Endometrial microvascular endothelial cells (primary cell): ENCODE results near the gene SRRM4. TPM values are rescaled to one million over a fixed set of nuclear protein-coding genes. Genes with fewer than 3 reads are reported as not detected.
"Not testable (repeated sequence)": the region's sequence is repeated elsewhere in the genome, so short reads cannot be mapped to it uniquely, and the experiment has no call there.

Source experiments
- in situ Hi-C: cut with HindIII; loops from 2 replicates; pipeline ENCODE4 v1.10.0; 2017; ENCODE audit warnings: low sequenced_read_pairs, low pct_unique_long_range_greater_than_20kb; ENCODE audit errors: inconsistent ontology term
- total RNA-seq: library from RNA; depleted of rRNA; stranded (reverse); fragments of >200 nt; gene quantifications from one replicate; pipeline ENCODE4 v1.2.3, GENCODE V29; 2015; ENCODE audit errors: inconsistent ontology term

SRRM4 gene
- total RNA-seq, 1 donor from 2014 or later = not detected

GRCh38 chr12:119005913-119006312 is 24.6 kb downstream of the SRRM4 start:
- in situ Hi-C loops = no loop called here

- in situ Hi-C loops = no loop called here
These were observed 25.4 kb downstream of the SRRM4 start for GRCh38 chr12:119006746-119007145.

GRCh38 chr12:119008273-119008672 is 26.9 kb downstream of the SRRM4 start:
- in situ Hi-C loops = not testable (repeated sequence)

GRCh38 chr12:119008691-119009221 is 27.4 kb downstream of the SRRM4 start:
- in situ Hi-C loops = no loop called here

- in situ Hi-C loops = no loop called here
These were observed 29.9 kb downstream of the SRRM4 start for GRCh38 chr12:119011231-119011630.

GRCh38 chr12:119012179-119012578 is 30.8 kb downstream of the SRRM4 start:
- in situ Hi-C loops = no loop called here

- in situ Hi-C loops = no loop called here
These were observed 31.7 kb downstream of the SRRM4 start for GRCh38 chr12:119013023-119013422.

- in situ Hi-C loops = no loop called here
These were observed 33.0 kb downstream of the SRRM4 start for GRCh38 chr12:119014368-119014767.

GRCh38 chr12:119016715-119017114 is 35.4 kb downstream of the SRRM4 start:
- in situ Hi-C loops = no loop called here

- in situ Hi-C loops = no loop called here
These were observed 37.8 kb downstream of the SRRM4 start for GRCh38 chr12:119019166-119019565.

GRCh38 chr12:119020406-119021360 is 39.3 kb downstream of the SRRM4 start:
- in situ Hi-C loops = no loop called here

GRCh38 chr12:119024356-119024755 is 43.0 kb downstream of the SRRM4 start:
- in situ Hi-C loops = no loop called here

- in situ Hi-C loops = no loop called here
These were observed 44.4 kb downstream of the SRRM4 start for GRCh38 chr12:119025786-119026185.

GRCh38 chr12:119033332-119033731 is 52.0 kb downstream of the SRRM4 start:
- in situ Hi-C loops = not testable (repeated sequence)

GRCh38 chr12:119036878-119037825 is 55.8 kb downstream of the SRRM4 start:
- in situ Hi-C loops = no loop called here

GRCh38 chr12:119044094-119044493 is 62.8 kb downstream of the SRRM4 start:
- in situ Hi-C loops = no loop called here

- in situ Hi-C loops = no loop called here
These were observed 66.3 kb downstream of the SRRM4 start for GRCh38 chr12:119047641-119048040.

GRCh38 chr12:119050663-119051062 is 69.3 kb downstream of the SRRM4 start:
- in situ Hi-C loops = no loop called here

GRCh38 chr12:119051474-119051873 is 70.1 kb downstream of the SRRM4 start:
- in situ Hi-C loops = no loop called here
